Loucy (cell line): ENCODE measurements around the gene BEAN1.

ENCODE experiments used
- EZH2phosphoT487 ChIP-seq: fragments of 200-600 bp; IDR thresholded peaks from 2 replicates; pipeline ENCODE4 v1.6.1; 2018; ENCODE audit warnings: antibody characterized with exemption, mild to moderate bottlenecking, moderate library complexity, borderline replicate concordance
- TF ChIP-seq, protein P1 (sequence below): fragments of 200-600 bp; sonication (generic); conservative IDR thresholded peaks from 2 replicates; pipeline ENCODE4 v1.5.1; 2014; ENCODE audit warnings: mild to moderate bottlenecking, antibody characterized with exemption, low read length

DNA sequence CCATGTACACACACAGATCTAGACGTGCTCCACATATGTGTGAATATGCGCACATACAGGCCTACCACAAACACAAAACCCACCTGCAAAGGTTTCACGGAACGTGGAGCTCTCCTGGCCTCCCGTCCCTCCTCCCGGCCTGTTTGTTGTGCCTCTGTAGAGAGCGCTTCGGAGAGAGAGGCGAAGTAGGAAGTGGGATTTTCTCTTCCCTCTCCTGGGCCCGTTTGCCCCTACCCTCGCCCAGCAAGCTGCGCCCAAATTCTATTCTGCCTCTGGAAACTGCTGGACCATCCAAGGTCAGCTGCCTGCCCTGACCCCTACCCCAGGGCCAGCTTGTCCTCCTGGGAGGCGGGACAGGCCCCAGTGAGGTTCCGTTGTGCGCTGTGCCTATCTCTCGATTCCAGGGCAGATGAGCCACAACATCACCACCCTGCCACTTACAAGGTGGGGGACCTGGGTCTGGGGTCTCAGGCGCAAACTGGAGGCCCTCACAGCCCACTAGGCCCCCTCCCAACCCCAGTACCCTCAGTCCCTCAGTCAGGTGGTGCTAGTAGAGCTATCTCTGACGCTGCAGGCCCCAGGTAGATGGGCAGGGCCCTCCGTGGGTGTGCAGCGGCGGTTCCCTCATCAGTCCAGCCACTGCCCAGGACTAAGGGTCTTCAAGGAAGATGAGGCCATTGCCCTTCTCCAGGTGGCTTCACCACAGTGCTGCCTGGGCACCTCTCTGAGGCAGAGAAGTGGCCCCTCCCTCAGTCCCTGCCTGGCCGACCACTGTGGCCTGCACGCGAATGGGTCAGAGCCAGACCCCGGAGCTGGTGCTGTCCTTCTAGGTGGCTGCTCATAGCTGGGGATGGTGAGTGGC, 54.2 kb downstream of the BEAN1 start:
- TF ChIP-seq, protein P1, sequence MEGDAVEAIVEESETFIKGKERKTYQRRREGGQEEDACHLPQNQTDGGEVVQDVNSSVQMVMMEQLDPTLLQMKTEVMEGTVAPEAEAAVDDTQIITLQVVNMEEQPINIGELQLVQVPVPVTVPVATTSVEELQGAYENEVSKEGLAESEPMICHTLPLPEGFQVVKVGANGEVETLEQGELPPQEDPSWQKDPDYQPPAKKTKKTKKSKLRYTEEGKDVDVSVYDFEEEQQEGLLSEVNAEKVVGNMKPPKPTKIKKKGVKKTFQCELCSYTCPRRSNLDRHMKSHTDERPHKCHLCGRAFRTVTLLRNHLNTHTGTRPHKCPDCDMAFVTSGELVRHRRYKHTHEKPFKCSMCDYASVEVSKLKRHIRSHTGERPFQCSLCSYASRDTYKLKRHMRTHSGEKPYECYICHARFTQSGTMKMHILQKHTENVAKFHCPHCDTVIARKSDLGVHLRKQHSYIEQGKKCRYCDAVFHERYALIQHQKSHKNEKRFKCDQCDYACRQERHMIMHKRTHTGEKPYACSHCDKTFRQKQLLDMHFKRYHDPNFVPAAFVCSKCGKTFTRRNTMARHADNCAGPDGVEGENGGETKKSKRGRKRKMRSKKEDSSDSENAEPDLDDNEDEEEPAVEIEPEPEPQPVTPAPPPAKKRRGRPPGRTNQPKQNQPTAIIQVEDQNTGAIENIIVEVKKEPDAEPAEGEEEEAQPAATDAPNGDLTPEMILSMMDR, result no peak
- TF ChIP-seq EZH2phosphoT487, result no peak
